ENCODE measurements around the gene EIF5A. TPM values are rescaled to one million over a fixed set of nuclear protein-coding genes. Genes with fewer than 3 reads are reported as not detected.

The EIF5A gene
- total and polyA plus RNA-seq, 2 donors (not counting 1 experiment from before 2014, with no cell fraction given), result 347 to 752 TPM

DNA sequence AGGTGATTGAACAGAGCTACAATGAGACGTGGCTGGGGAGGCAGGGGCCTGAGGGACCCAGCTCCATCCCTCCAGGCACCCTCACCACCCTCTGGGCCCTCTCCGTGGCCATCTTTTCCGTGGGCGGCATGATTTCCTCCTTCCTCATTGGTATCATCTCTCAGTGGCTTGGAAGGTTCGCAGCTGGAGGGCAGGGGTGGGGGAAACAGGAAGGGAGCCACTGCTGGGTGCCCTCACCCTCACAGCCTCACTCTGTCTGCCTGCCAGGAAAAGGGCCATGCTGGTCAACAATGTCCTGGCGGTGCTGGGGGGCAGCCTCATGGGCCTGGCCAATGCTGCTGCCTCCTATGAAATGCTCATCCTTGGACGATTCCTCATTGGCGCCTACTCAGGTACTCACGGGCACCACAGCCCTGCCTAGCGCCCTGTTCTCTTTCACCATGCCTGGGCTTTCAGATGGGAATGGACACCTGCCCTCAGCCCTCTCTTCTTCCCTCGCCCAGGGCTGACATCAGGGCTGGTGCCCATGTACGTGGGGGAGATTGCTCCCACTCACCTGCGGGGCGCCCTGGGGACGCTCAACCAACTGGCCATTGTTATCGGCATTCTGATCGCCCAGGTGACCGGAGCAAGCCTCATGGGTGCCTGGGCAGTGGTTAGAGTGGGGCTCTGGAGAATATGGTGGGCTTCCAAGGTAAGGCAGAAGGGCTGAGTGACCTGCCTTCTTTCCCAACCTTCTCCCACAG is 23.8 kb upstream of the EIF5A start:
- Histone ChIP-seq H3K36me3 (ENCODE audit: control insufficient read depth, insufficient read depth, low read length) (no peaks in the 10 kb centered on the region), H2AFZ (ENCODE audit: low read length) (no peak overlapping the region), H3K4me3 (replicated peaks in 1 of 4; ENCODE audit: control extremely low read depth in 1 of 4, insufficient read depth in 1 of 4, low read depth in 3 of 4, low read length in 4 of 4) (no peak overlapping the region), H3K79me2 (ENCODE audit: control insufficient read depth, insufficient read depth, low read length) (no peaks in the 10 kb centered on the region), H3K9me3 (ENCODE audit: control insufficient read depth, insufficient read depth, low read depth, low read length) (no peaks in the 10 kb centered on the region), H4K20me1 (ENCODE audit: control insufficient read depth, extremely low read depth, insufficient read depth, low read length) (no peaks in the 10 kb centered on the region), H3K27me3 (ENCODE audit: control insufficient read depth, insufficient read depth, low read length) (peaks cover 34% of the 10 kb centered on the region), H3K4me2 (ENCODE audit: extremely low read depth, insufficient read depth, low read length) (no peak overlapping the region), H3K27ac (ENCODE audit: insufficient read depth, low read length) (no peak overlapping the region), H3K9ac (ENCODE audit: insufficient read depth, low read length) (no peak overlapping the region), H3K4me1 (ENCODE audit: control insufficient read depth, extremely low read depth, insufficient read depth, low read length) (peaks cover 8% of the 10 kb centered on the region)
- no peak for TF ChIP-seq EZH2 (IDR thresholded peaks at IDR 0.05; ENCODE audit: low read length, missing control alignments)
- TF ChIP-seq, protein P1, sequence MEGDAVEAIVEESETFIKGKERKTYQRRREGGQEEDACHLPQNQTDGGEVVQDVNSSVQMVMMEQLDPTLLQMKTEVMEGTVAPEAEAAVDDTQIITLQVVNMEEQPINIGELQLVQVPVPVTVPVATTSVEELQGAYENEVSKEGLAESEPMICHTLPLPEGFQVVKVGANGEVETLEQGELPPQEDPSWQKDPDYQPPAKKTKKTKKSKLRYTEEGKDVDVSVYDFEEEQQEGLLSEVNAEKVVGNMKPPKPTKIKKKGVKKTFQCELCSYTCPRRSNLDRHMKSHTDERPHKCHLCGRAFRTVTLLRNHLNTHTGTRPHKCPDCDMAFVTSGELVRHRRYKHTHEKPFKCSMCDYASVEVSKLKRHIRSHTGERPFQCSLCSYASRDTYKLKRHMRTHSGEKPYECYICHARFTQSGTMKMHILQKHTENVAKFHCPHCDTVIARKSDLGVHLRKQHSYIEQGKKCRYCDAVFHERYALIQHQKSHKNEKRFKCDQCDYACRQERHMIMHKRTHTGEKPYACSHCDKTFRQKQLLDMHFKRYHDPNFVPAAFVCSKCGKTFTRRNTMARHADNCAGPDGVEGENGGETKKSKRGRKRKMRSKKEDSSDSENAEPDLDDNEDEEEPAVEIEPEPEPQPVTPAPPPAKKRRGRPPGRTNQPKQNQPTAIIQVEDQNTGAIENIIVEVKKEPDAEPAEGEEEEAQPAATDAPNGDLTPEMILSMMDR (conservative IDR thresholded peaks at IDR 0.05 in 1 of 2, IDR thresholded peaks at IDR 0.05 in 1 of 2; ENCODE audit: low read depth in 1 of 2, low read length in 2 of 2), result no peak
- DNase-seq (ENCODE audit: low read depth in 2 of 2), result no peak

DNA sequence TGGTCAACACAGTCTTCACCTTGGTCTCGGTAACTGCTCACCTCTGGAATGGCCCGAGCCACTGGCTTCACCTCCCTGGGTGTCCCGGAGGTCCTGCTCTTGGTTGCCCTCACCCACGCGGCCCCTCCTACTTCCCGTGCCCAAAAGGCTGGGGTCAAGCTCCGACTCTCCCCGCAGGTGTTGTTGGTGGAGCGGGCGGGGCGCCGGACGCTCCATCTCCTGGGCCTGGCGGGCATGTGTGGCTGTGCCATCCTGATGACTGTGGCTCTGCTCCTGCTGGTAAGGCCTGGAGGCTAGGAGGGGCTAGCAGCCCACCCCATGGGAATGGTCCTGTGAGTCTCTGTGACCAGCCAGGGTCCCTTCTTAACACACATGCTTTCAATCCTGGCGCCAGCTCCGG is 22.5 kb upstream of the EIF5A start:
- H3K79me2 ChIP-seq (ENCODE audit: control insufficient read depth, insufficient read depth, low read length), result no peaks in the 10 kb centered on the region
- no peak overlapping the region for H3K4me3 ChIP-seq (replicated peaks in 1 of 4; ENCODE audit: control extremely low read depth in 1 of 4, insufficient read depth in 1 of 4, low read depth in 3 of 4, low read length in 4 of 4)
- TF ChIP-seq EZH2 (IDR thresholded peaks at IDR 0.05; ENCODE audit: low read length, missing control alignments), result no peak
- TF ChIP-seq, protein P1 (conservative IDR thresholded peaks at IDR 0.05 in 1 of 2, IDR thresholded peaks at IDR 0.05 in 1 of 2; ENCODE audit: low read depth in 1 of 2, low read length in 2 of 2), result no peak
- H3K27me3 ChIP-seq (ENCODE audit: control insufficient read depth, insufficient read depth, low read length), result peaks cover 35% of the 10 kb centered on the region
- H3K9ac ChIP-seq (ENCODE audit: insufficient read depth, low read length), result no peak overlapping the region
- no peak for DNase-seq (ENCODE audit: low read depth in 2 of 2)
- no peaks in the 10 kb centered on the region for H3K36me3 ChIP-seq (ENCODE audit: control insufficient read depth, insufficient read depth, low read length)
- H3K4me1 ChIP-seq (ENCODE audit: control insufficient read depth, extremely low read depth, insufficient read depth, low read length), result peaks cover 8% of the 10 kb centered on the region
- H3K9me3 ChIP-seq (ENCODE audit: control insufficient read depth, insufficient read depth, low read depth, low read length), result no peaks in the 10 kb centered on the region
- H4K20me1 ChIP-seq (ENCODE audit: control insufficient read depth, extremely low read depth, insufficient read depth, low read length), result no peaks in the 10 kb centered on the region
- no peak overlapping the region for H2AFZ ChIP-seq (ENCODE audit: low read length)
- H3K4me2 ChIP-seq (ENCODE audit: extremely low read depth, insufficient read depth, low read length), result no peak overlapping the region
- no peak overlapping the region for H3K27ac ChIP-seq (ENCODE audit: insufficient read depth, low read length)

DNA sequence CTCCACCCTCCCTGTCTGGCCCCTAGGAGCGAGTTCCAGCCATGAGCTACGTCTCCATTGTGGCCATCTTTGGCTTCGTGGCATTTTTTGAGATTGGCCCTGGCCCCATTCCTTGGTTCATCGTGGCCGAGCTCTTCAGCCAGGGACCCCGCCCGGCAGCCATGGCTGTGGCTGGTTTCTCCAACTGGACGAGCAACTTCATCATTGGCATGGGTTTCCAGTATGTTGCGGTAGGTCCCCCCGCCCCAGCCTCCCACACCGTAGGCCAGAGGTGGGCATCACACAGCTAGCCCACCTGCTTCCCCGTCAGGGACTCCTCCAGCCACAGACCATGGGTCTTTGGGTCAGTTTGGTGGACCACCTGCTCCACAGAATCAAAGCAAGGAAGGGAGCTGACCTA is 21.7 kb upstream of the EIF5A start:
- no peaks in the 10 kb centered on the region for H3K36me3 ChIP-seq (ENCODE audit: control insufficient read depth, insufficient read depth, low read length)
- no peaks in the 10 kb centered on the region for H3K9me3 ChIP-seq (ENCODE audit: control insufficient read depth, insufficient read depth, low read depth, low read length)
- no peak overlapping the region for H2AFZ ChIP-seq (ENCODE audit: low read length)
- no peak overlapping the region for H3K4me3 ChIP-seq (replicated peaks in 1 of 4; ENCODE audit: control extremely low read depth in 1 of 4, insufficient read depth in 1 of 4, low read depth in 3 of 4, low read length in 4 of 4)
- no peak overlapping the region for H3K27ac ChIP-seq (ENCODE audit: insufficient read depth, low read length)
- H4K20me1 ChIP-seq (ENCODE audit: control insufficient read depth, extremely low read depth, insufficient read depth, low read length), result no peaks in the 10 kb centered on the region
- H3K4me1 ChIP-seq (ENCODE audit: control insufficient read depth, extremely low read depth, insufficient read depth, low read length), result peaks cover 7% of the 10 kb centered on the region
- no peak overlapping the region for H3K4me2 ChIP-seq (ENCODE audit: extremely low read depth, insufficient read depth, low read length)
- no peak overlapping the region for H3K9ac ChIP-seq (ENCODE audit: insufficient read depth, low read length)
- H3K27me3 ChIP-seq (ENCODE audit: control insufficient read depth, insufficient read depth, low read length), result peaks cover 41% of the 10 kb centered on the region
- no peak for TF ChIP-seq EZH2 (IDR thresholded peaks at IDR 0.05; ENCODE audit: low read length, missing control alignments)
- TF ChIP-seq, protein P1 (conservative IDR thresholded peaks at IDR 0.05 in 1 of 2, IDR thresholded peaks at IDR 0.05 in 1 of 2; ENCODE audit: low read depth in 1 of 2, low read length in 2 of 2), result no peak
- H3K79me2 ChIP-seq (ENCODE audit: control insufficient read depth, insufficient read depth, low read length), result no peaks in the 10 kb centered on the region
- no peak for DNase-seq (ENCODE audit: low read depth in 2 of 2)

Measured in fibroblast of lung (primary cell).